Smooth muscle cell (in vitro differentiated cells): ENCODE results near the gene ATP5MC3. TPM values are rescaled to one million over a fixed set of nuclear protein-coding genes. Genes with fewer than 3 reads are reported as not detected.

ENCODE experiments used
- DNase-seq: peaks from one replicate; lab custom pipeline; 2025; ENCODE audit not compliant: unreplicated experiment; lab: John Stamatoyannopoulos, UW
- H2AFZ ChIP-seq: fragments of 200-600 bp; sonication (generic); 2 replicates; pipeline ENCODE4 v1.6.0; 2016; ENCODE audit warnings: antibody characterized with exemption, low read depth, mild to moderate bottlenecking
- H3F3A ChIP-seq: fragments of 200-600 bp; sonication (generic); 2 replicates; pipeline ENCODE4 v1.6.0; 2017; ENCODE audit warnings: antibody characterized with exemption, low read depth
- H3K27ac ChIP-seq: fragments of 200-600 bp; sonication (generic); 2 replicates; pipeline ENCODE4 v1.5.1; 2016; ENCODE audit warnings: low read depth, mild to moderate bottlenecking
- H3K27me3 ChIP-seq: fragments of 200-600 bp; sonication (generic); 2 replicates; pipeline ENCODE4 v1.6.1; 2016; ENCODE audit warnings: low read depth, mild to moderate bottlenecking
- H3K36me3 ChIP-seq: fragments of 200-600 bp; sonication (generic); 2 replicates; pipeline ENCODE4 v1.5.1; 2016; ENCODE audit warnings: low read depth
- H3K4me1 ChIP-seq: fragments of 200-600 bp; sonication (generic); 2 replicates; pipeline ENCODE4 v1.5.1; 2016; ENCODE audit warnings: low read depth
- H3K4me2 ChIP-seq: fragments of 200-600 bp; sonication (generic); 2 replicates; pipeline ENCODE4 v1.6.0; 2016; ENCODE audit warnings: mild to moderate bottlenecking
- H3K4me3 ChIP-seq: fragments of 200-600 bp; sonication (generic); 2 replicates; pipeline ENCODE4 v1.5.1; 2016; ENCODE audit warnings: mild to moderate bottlenecking
- H3K79me2 ChIP-seq: fragments of 200-600 bp; sonication (generic); 2 replicates; pipeline ENCODE4 v1.6.0; 2016; ENCODE audit warnings: low read depth, mild to moderate bottlenecking
- H3K9ac ChIP-seq: fragments of 200-600 bp; sonication (generic); 2 replicates; pipeline ENCODE4 v1.6.0; 2016; ENCODE audit warnings: low read depth
- H3K9me3 ChIP-seq: fragments of 200-600 bp; sonication (generic); replicated peaks from 2 replicates; pipeline ENCODE4 v1.5.1; 2016; ENCODE audit warnings: low read depth
- H4K20me1 ChIP-seq: fragments of 200-600 bp; sonication (generic); 2 replicates; pipeline ENCODE4 v1.6.0; 2016; ENCODE audit warnings: low read depth
- CTCF ChIP-seq: fragments of 200-600 bp; sonication (generic); IDR thresholded peaks from 2 replicates; pipeline ENCODE4 v1.5.1; 2017; ENCODE audit warnings: borderline replicate concordance, mild to moderate bottlenecking, antibody characterized with exemption; ENCODE audit not compliant: insufficient read depth, poor library complexity, severe bottlenecking
- WGBS: methylation state at CpG from one replicate; pipeline ENCODE4 v1.1.7; 2016; ENCODE audit warnings: low lambda C conversion rate; 5-methylcytosine and 5-hydroxymethylcytosine counted together
- polyA plus RNA-seq: library from polyadenylated mRNA; unstranded; fragments of >200 nt; fragmentation: Nextera tagmentation; extraction: Ambion mirVana; gene quantifications from 2 replicates; pipeline ENCODE4 v1.2.1, GENCODE V29; 2016
- total RNA-seq: library from RNA; depleted of rRNA; stranded (reverse); fragments of >200 nt; gene quantifications from 2 replicates; pipeline ENCODE4 v1.2.3, GENCODE V29; 2014

The ATP5MC3 gene
- total and polyA plus RNA-seq, 2 experiments from 2014 or later, result 251 to 519 TPM

DNA sequence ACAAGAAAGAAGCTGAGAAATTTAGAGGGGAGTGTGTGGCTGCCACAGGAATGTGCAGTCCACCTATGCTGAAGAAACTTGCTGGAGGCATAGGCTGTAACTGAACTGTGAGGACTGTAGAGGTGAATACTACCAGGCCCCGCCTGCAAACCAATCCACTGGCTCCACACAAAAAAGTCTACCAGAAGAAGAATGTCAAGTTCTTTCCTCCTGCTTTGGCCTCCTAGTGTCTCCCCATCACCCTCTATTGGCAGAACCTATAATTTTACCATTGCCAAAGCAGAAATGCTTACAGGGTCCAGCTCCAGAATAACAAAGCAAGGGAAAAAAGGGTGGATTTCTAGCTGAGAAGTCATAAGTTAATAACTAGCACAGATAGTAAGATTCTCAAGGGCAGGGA lies 5.9 kb upstream of the ATP5MC3 start:
- no peak overlapping the region for H3K27ac ChIP-seq
- no peak for DNase-seq
- no peaks in the 10 kb centered on the region for H3K27me3 ChIP-seq
- no peaks in the 10 kb centered on the region for H4K20me1 ChIP-seq
- no peak overlapping the region for H3K4me2 ChIP-seq
- no peak overlapping the region for H3K9ac ChIP-seq
- TF ChIP-seq CTCF, result no peak
- no peaks in the 10 kb centered on the region for H3K4me1 ChIP-seq
- H3K4me3 ChIP-seq, result no peak overlapping the region
- WGBS, result 83% methylated on average over 1 of the region's 1 CpG
- H3K79me2 ChIP-seq, result no peaks in the 10 kb centered on the region
- no peaks in the 10 kb centered on the region for H3F3A ChIP-seq
- no peaks in the 10 kb centered on the region for H3K36me3 ChIP-seq
- H2AFZ ChIP-seq, result no peak overlapping the region
- H3K9me3 ChIP-seq, result no peaks in the 10 kb centered on the region

- H3K27me3 ChIP-seq, result no peaks in the 10 kb centered on the region
- WGBS, result 93% methylated on average over 2 of the region's 2 CpGs
- no peak overlapping the region for H3K27ac ChIP-seq
- no peak overlapping the region for H3K4me3 ChIP-seq
- peaks cover 5% of the 10 kb centered on the region for H3K36me3 ChIP-seq
- H3K4me1 ChIP-seq, result peaks cover 11% of the 10 kb centered on the region
- no peaks in the 10 kb centered on the region for H3K9me3 ChIP-seq
- H3F3A ChIP-seq, result no peaks in the 10 kb centered on the region
- H3K79me2 ChIP-seq, result peaks cover 30% of the 10 kb centered on the region
- TF ChIP-seq CTCF, result no peak
- H4K20me1 ChIP-seq, result peaks cover 20% of the 10 kb centered on the region
- no peak overlapping the region for H3K9ac ChIP-seq
- no peak overlapping the region for H2AFZ ChIP-seq
- DNase-seq, result no peak
- no peak overlapping the region for H3K4me2 ChIP-seq
These were observed 2.2 kb upstream of the ATP5MC3 start for GRCh38 chr2:175183674-175184073.

GRCh38 chr2:175181877-175182308 lies 383 bp upstream of the ATP5MC3 start:
- H3K4me1 ChIP-seq, result peaks cover 11% of the 10 kb centered on the region
- WGBS, result 53% methylated on average over 5 of the region's 5 CpGs
- H3K9me3 ChIP-seq, result no peaks in the 10 kb centered on the region
- H3F3A ChIP-seq, result peaks cover 2% of the 10 kb centered on the region
- peaks cover 19% of the 10 kb centered on the region for H3K36me3 ChIP-seq
- H3K27me3 ChIP-seq, result no peaks in the 10 kb centered on the region
- peak overlapping the region; percentile 59 for H3K27ac ChIP-seq
- peak overlapping the region; percentile 98 for H3K4me2 ChIP-seq
- H4K20me1 ChIP-seq, result peaks cover 35% of the 10 kb centered on the region
- H3K4me3 ChIP-seq, result peak overlapping the region; percentile 89
- DNase-seq, result no peak
- no peak for TF ChIP-seq CTCF
- H3K79me2 ChIP-seq, result peaks cover 30% of the 10 kb centered on the region
- peak overlapping the region; percentile 99 for H2AFZ ChIP-seq
- no peak overlapping the region for H3K9ac ChIP-seq

DNA sequence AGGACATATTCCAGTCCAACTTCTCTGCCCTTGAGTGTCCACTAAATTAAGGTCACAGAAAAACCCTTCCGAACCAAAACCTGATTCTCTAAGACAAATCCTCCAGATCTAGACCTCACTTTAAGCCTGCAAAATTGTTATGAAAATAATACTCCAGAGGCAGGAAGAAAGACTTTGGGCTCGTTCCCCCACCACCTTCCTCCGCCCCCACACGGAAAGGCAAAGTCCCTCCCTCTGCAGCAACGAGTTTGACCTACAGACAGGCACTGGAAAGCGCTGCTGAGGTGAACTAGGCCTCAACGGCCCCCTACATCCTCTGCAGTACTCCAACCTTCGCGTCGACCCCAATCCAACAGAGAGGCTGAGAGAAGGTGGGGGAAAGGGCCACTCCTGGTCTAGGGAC lies 808 bp downstream of the ATP5MC3 start:
- peaks cover 11% of the 10 kb centered on the region for H3K4me1 ChIP-seq
- H3K9ac ChIP-seq, result peak overlapping the region; percentile 94
- H3K27ac ChIP-seq, result peak overlapping the region; percentile 59
- H3F3A ChIP-seq, result peaks cover 5% of the 10 kb centered on the region
- WGBS, result 7% methylated on average over 10 of the region's 10 CpGs
- peaks cover 42% of the 10 kb centered on the region for H4K20me1 ChIP-seq
- peak overlapping the region; percentile 98 for H3K4me2 ChIP-seq
- H2AFZ ChIP-seq, result peak overlapping the region; percentile 99
- H3K9me3 ChIP-seq, result no peaks in the 10 kb centered on the region
- no peaks in the 10 kb centered on the region for H3K27me3 ChIP-seq
- no peak for TF ChIP-seq CTCF
- peaks cover 25% of the 10 kb centered on the region for H3K36me3 ChIP-seq
- H3K4me3 ChIP-seq, result peak overlapping the region; percentile 89
- peak; percentile 30 for DNase-seq
- peaks cover 30% of the 10 kb centered on the region for H3K79me2 ChIP-seq
